WTC11 (cell line): Measurements from ENCODE around the gene ITGA1.

ENCODE experiments used
- CTCF ChIP-seq: fragments of 200-600 bp; IDR thresholded peaks from 2 replicates; pipeline ENCODE4 v1.8.0; 2022; ENCODE audit warnings: antibody characterized with exemption
- E2F4 ChIP-seq: sonication (generic); formaldehyde crosslinking; IDR thresholded peaks from 2 replicates; pipeline ENCODE4 v1.8.1; 2022; ENCODE audit warnings: low read depth, mild to moderate bottlenecking, moderate library complexity, missing genetic modification reagents, borderline replicate concordance
- FOXJ3 ChIP-seq: sonication (generic); formaldehyde crosslinking; IDR thresholded peaks from 2 replicates; pipeline ENCODE4 v1.9.0; 2021; ENCODE audit warnings: missing genetic modification reagents, mild to moderate bottlenecking, borderline replicate concordance
- FOXK1 ChIP-seq: sonication (generic); formaldehyde crosslinking; IDR thresholded peaks from 2 replicates; pipeline ENCODE4 v1.8.0; 2022; ENCODE audit warnings: mild to moderate bottlenecking, moderate library complexity, missing genetic modification reagents
- NR3C1 ChIP-seq: sonication (generic); formaldehyde crosslinking; conservative IDR thresholded peaks from 2 replicates; pipeline ENCODE4 v1.8.1; 2023; ENCODE audit warnings: low read depth, mild to moderate bottlenecking, missing genetic modification reagents
- SP1 ChIP-seq: sonication (generic); formaldehyde crosslinking; conservative IDR thresholded peaks from 2 replicates; pipeline ENCODE4 v1.8.1; 2022; ENCODE audit warnings: missing genetic modification reagents
- USF2 ChIP-seq: sonication (generic); formaldehyde crosslinking; IDR thresholded peaks from 2 replicates; pipeline ENCODE4 v1.8.1; 2023; ENCODE audit warnings: mild to moderate bottlenecking, missing genetic modification reagents, moderate library complexity

- TF ChIP-seq SP1 (CRISPR knock-in tag), result no peak
- no peak for TF ChIP-seq USF2 (CRISPR knock-in tag)
- no peak for TF ChIP-seq FOXK1 (CRISPR knock-in tag)
- no peak for TF ChIP-seq NR3C1 (CRISPR knock-in tag)
- no peak for TF ChIP-seq CTCF
- TF ChIP-seq FOXJ3 (CRISPR knock-in tag), result no peak
- no peak for TF ChIP-seq E2F4 (CRISPR knock-in tag)
Measured at GRCh38 chr5:52814352-52815148, 26.8 kb downstream of the ITGA1 start.
